Activated CD4-positive, alpha-beta T cell treated with anti-CD3 and anti-CD28 coated beads, Interleukin-2, Interleukin-4, amounts not matched to agents 100 ng/mL and 50 ng/mL, durations not matched to agents 16 hours and 8 hours (primary cell): ENCODE results near the gene MPPED2.

Experiments used
- DNase-seq: peaks from one replicate; pipeline ENCODE4 v3.0.0-alpha.2; 2020; ENCODE audit warnings: low spot score

Gene MPPED2

GRCh38 chr11:30586251-30587144 is at the start of gene MPPED2:
TSS of gene MPPED2 (minus strand) at chr11:30586353. CDS start at chr11:30580373, 5,980 bp downstream.
- DNase-seq: peak; percentile 21

GRCh38 chr11:30635401-30635989 is 49.3 kb upstream of the MPPED2 start:
- DNase-seq: no peak

GRCh38 chr11:30631148-30631547 is 45.0 kb upstream of the MPPED2 start:
- no peak for DNase-seq

GRCh38 chr11:30619767-30620166 is 33.6 kb upstream of the MPPED2 start:
- no peak for DNase-seq

- no peak for DNase-seq
Observed at GRCh38 chr11:30617762-30618161, 31.6 kb upstream of the MPPED2 start.

GRCh38 chr11:30610628-30611027 is 24.5 kb upstream of the MPPED2 start:
- no peak for DNase-seq

- DNase-seq: no peak
Observed at GRCh38 chr11:30608534-30608933, 22.4 kb upstream of the MPPED2 start.

GRCh38 chr11:30605036-30605605 is 19.0 kb upstream of the MPPED2 start:
- no peak for DNase-seq

GRCh38 chr11:30603357-30603756 is 17.2 kb upstream of the MPPED2 start:
- no peak for DNase-seq

GRCh38 chr11:30596832-30597231 is 10.7 kb upstream of the MPPED2 start:
- no peak for DNase-seq

GRCh38 chr11:30595934-30596333 is 9.8 kb upstream of the MPPED2 start:
- no peak for DNase-seq

- no peak for DNase-seq
Observed at GRCh38 chr11:30594646-30595411, 8.7 kb upstream of the MPPED2 start.

- no peak for DNase-seq
Observed at GRCh38 chr11:30587269-30587812, 1.2 kb upstream of the MPPED2 start.

- no peak for DNase-seq
Observed at GRCh38 chr11:30585892-30586250, 282 bp downstream of the MPPED2 start.

GRCh38 chr11:30585125-30585891 is 845 bp downstream of the MPPED2 start:
- DNase-seq: no peak

GRCh38 chr11:30583476-30584280 is 2.5 kb downstream of the MPPED2 start:
- no peak for DNase-seq

- DNase-seq: no peak
Observed at GRCh38 chr11:30582726-30583125, 3.4 kb downstream of the MPPED2 start.

- DNase-seq: no peak
Observed at GRCh38 chr11:30581675-30582074, 4.5 kb downstream of the MPPED2 start.

GRCh38 chr11:30580573-30580972 is 5.6 kb downstream of the MPPED2 start:
- DNase-seq: no peak

GRCh38 chr11:30579415-30580175 is 6.6 kb downstream of the MPPED2 start:
- no peak for DNase-seq
